HepG2 (cell line): ENCODE data around the gene CD4. TPM values are rescaled to one million over a fixed set of nuclear protein-coding genes. Genes with fewer than 3 reads are reported as not detected.

Source experiments
- AGO2 ChIP-seq: fragments of 200-400 bp; formaldehyde crosslinking; optimal IDR thresholded peaks from 2 replicates; pipeline ENCODE3; 2017; ENCODE audit warnings: mild to moderate bottlenecking, low read depth, low read length, moderate library complexity
- AKAP8 ChIP-seq: sonication (generic); formaldehyde crosslinking; IDR thresholded peaks from 2 replicates; pipeline ENCODE4 v1.5.1; 2020; ENCODE audit warnings: mild to moderate bottlenecking, missing genetic modification reagents
- ARHGAP35 ChIP-seq: sonication (generic); formaldehyde crosslinking; IDR thresholded peaks from 2 replicates; pipeline ENCODE4 v1.9.0; 2022; ENCODE audit warnings: mild to moderate bottlenecking, inconsistent platforms, moderate library complexity, missing genetic modification reagents, borderline replicate concordance
- BCL3 ChIP-seq: sonication (generic); formaldehyde crosslinking; IDR thresholded peaks from 2 replicates; pipeline ENCODE4 v1.5.1; 2020; ENCODE audit warnings: mild to moderate bottlenecking, missing genetic modification reagents, moderate library complexity
- BORCS8-MEF2B ChIP-seq: sonication (generic); formaldehyde crosslinking; IDR thresholded peaks from 2 replicates; pipeline ENCODE4 v1.8.0; 2022; ENCODE audit warnings: mild to moderate bottlenecking, missing genetic modification reagents
- CERS6 ChIP-seq: sonication (generic); formaldehyde crosslinking; IDR thresholded peaks from 2 replicates; pipeline ENCODE4 v1.5.0; 2020; ENCODE audit warnings: missing genetic modification reagents
- CHD2 ChIP-seq: IDR thresholded peaks from 2 replicates; pipeline ENCODE4 v1.6.1; 2011; ENCODE audit warnings: low read depth, low read length, improper control_type of control experiment
- ELF4 ChIP-seq: sonication (generic); formaldehyde crosslinking; IDR thresholded peaks from 2 replicates; pipeline ENCODE4 v1.5.0; 2020; ENCODE audit warnings: missing genetic modification reagents, mild to moderate bottlenecking, moderate library complexity, borderline replicate concordance
- PHB2 ChIP-seq: fragments of 450-650 bp; IDR thresholded peaks from 2 replicates; pipeline ENCODE4 v1.6.1; 2018; ENCODE audit not compliant: partially characterized antibody
- PHF5A ChIP-seq: IDR thresholded peaks from one replicate; pipeline ENCODE4 v1.6.1; 2018; ENCODE audit warnings: low read depth, missing genetic modification reagents; ENCODE audit not compliant: unreplicated experiment
- SP4 ChIP-seq: sonication (generic); formaldehyde crosslinking; IDR thresholded peaks from 2 replicates; pipeline ENCODE4 v1.8.1; 2023; ENCODE audit warnings: mild to moderate bottlenecking, missing genetic modification reagents
- ZFP37 ChIP-seq: sonication (generic); formaldehyde crosslinking; IDR thresholded peaks from 2 replicates; pipeline ENCODE4 v1.4.0; 2020; ENCODE audit warnings: missing genetic modification reagents, borderline replicate concordance
- ZNF138 ChIP-seq: sonication (generic); formaldehyde crosslinking; IDR thresholded peaks from 2 replicates; pipeline ENCODE4 v1.5.0; 2020; ENCODE audit warnings: mild to moderate bottlenecking, low read depth, missing genetic modification reagents
- ZNF274 ChIP-seq: sonication (generic); formaldehyde crosslinking; IDR thresholded peaks from 2 replicates; pipeline ENCODE4 v1.5.1; 2020; ENCODE audit warnings: mild to moderate bottlenecking, missing genetic modification reagents
- ZNF446 ChIP-seq: sonication (generic); formaldehyde crosslinking; IDR thresholded peaks from 2 replicates; pipeline ENCODE4 v1.5.0; 2020; ENCODE audit warnings: mild to moderate bottlenecking, missing genetic modification reagents
- ZNF501 ChIP-seq: sonication (generic); formaldehyde crosslinking; IDR thresholded peaks from 2 replicates; pipeline ENCODE4 v1.5.1; 2020; ENCODE audit warnings: mild to moderate bottlenecking, moderate library complexity, missing genetic modification reagents
- ZNF720 ChIP-seq: sonication (generic); formaldehyde crosslinking; IDR thresholded peaks from 2 replicates; pipeline ENCODE4 v1.4.0; 2020; ENCODE audit warnings: missing genetic modification reagents
- ZNF790 ChIP-seq: sonication (generic); formaldehyde crosslinking; IDR thresholded peaks from 2 replicates; pipeline ENCODE4 v1.8.0; 2022; ENCODE audit warnings: missing genetic modification reagents, mild to moderate bottlenecking, borderline replicate concordance
- ZSCAN31 ChIP-seq: sonication (generic); formaldehyde crosslinking; IDR thresholded peaks from 2 replicates; pipeline ENCODE4 v1.5.0; 2020; ENCODE audit warnings: low read depth, mild to moderate bottlenecking, missing genetic modification reagents
- polyA plus RNA-seq, 8 experiments: library from polyadenylated mRNA; depleted of rRNA in 3 of 8; stranded (reverse) in 7 of 8; unstranded in 1 of 8; fragments of >200 nt; fragmentation: Illumina TruSeq in 4 of 8; extraction: Trizol in 4 of 8; gene quantifications; 2 replicates each; pipeline versions ENCODE4 v1.2.1 to v1.2.3, GENCODE V29; 2011 to 2016; ENCODE audit warnings: low read depth in 4 of 8, missing spikeins in 1 of 8, mixed read lengths in 1 of 8; ENCODE audit not compliant: insufficient read depth in 1 of 8
- total RNA-seq, 5 experiments: library from RNA; depleted of rRNA; stranded (reverse); fragments of >200 nt; fragmentation: Illumina TruSeq; extraction: Trizol; gene quantifications; 2 replicates each; pipeline ENCODE4 v1.2.3, GENCODE V29; 2016; ENCODE audit warnings: low read depth in 1 of 5
- TF ChIP-seq, protein P1 (sequence below): sonication (generic); formaldehyde crosslinking; conservative IDR thresholded peaks from 2 replicates; pipeline ENCODE4 v1.4.0; 2020; ENCODE audit warnings: missing genetic modification reagents
- TF ChIP-seq, protein P2 (sequence below): sonication (generic); formaldehyde crosslinking; IDR thresholded peaks from 2 replicates; pipeline ENCODE4 v1.5.1; 2020; ENCODE audit warnings: missing genetic modification reagents, mild to moderate bottlenecking, borderline replicate concordance
- TF ChIP-seq, protein P3 (sequence below): sonication (generic); formaldehyde crosslinking; IDR thresholded peaks from 2 replicates; pipeline ENCODE4 v1.5.1; 2020; ENCODE audit warnings: missing genetic modification reagents, mild to moderate bottlenecking, borderline replicate concordance
- TF ChIP-seq, protein P4 (sequence below): sonication (generic); formaldehyde crosslinking; IDR thresholded peaks from 2 replicates; pipeline ENCODE4 v1.5.0; 2020; ENCODE audit warnings: mild to moderate bottlenecking, low read depth, missing genetic modification reagents, borderline replicate concordance

Gene CD4
- total and polyA plus RNA-seq, 2 of the 13 experiments (the other 11 are each of a cell fraction or from before 2014, with no cell fraction given), result 0.07 to 0.95 TPM

DNA sequence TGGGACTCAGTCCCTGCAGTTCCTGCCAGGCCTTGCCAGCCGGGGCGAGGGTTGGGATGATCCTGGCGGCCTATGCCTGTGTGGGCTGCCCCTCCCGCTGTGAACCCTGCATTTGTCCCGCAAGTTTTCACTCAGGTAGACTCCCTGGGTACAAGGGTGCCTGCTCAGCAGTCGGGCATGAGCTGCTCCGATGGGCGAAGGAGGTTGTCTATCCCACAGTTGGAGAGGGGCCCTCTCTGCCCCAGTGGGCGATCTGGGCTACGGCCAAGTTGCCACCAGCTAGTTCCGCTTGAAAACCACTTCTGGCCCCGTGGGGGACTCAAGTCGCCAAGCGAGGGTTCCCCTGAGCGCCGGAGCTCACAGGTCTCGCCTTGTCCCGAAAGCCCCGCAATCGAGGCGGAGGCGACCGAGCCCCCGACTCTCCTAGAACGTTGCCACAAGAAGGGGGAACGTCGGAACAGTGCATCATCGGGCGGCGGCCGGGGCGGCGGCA is 77.6 kb downstream of the CD4 start (continued):
- TF ChIP-seq ZNF446 (CRISPR knock-in tag) (no peak), AGO2 (peak; percentile 44), ARHGAP35 (no peak), ZSCAN31 (CRISPR knock-in tag) (no peak), BORCS8-MEF2B (CRISPR knock-in tag) (no peak; the same call in 1 of the 2 replicates), AKAP8 (CRISPR knock-in tag) (no peak), CHD2 (no peak), BCL3 (CRISPR knock-in tag) (no peak), SP4 (no peak), ZNF274 (CRISPR knock-in tag) (no peak), ZFP37 (CRISPR knock-in tag) (no peak), ZNF138 (no peak), ZNF720 (CRISPR knock-in tag) (no peak), CERS6 (CRISPR knock-in tag) (no peak), ZNF501 (CRISPR knock-in tag) (no peak), ZNF790 (CRISPR knock-in tag) (no peak), ELF4 (CRISPR knock-in tag) (no peak), PHB2 (no peak), PHF5A (no peak)
- TF ChIP-seq, protein P1, sequence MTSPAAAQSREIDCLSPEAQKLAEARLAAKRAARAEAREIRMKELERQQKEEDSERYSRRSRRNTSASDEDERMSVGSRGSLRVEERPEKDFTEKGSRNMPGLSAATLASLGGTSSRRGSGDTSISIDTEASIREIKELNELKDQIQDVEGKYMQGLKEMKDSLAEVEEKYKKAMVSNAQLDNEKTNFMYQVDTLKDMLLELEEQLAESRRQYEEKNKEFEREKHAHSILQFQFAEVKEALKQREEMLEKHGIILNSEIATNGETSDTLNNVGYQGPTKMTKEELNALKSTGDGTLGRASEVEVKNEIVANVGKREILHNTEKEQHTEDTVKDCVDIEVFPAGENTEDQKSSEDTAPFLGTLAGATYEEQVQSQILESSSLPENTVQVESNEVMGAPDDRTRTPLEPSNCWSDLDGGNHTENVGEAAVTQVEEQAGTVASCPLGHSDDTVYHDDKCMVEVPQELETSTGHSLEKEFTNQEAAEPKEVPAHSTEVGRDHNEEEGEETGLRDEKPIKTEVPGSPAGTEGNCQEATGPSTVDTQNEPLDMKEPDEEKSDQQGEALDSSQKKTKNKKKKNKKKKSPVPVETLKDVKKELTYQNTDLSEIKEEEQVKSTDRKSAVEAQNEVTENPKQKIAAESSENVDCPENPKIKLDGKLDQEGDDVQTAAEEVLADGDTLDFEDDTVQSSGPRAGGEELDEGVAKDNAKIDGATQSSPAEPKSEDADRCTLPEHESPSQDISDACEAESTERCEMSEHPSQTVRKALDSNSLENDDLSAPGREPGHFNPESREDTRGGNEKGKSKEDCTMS (CRISPR knock-in tag), result no peak
- TF ChIP-seq, protein P2, sequence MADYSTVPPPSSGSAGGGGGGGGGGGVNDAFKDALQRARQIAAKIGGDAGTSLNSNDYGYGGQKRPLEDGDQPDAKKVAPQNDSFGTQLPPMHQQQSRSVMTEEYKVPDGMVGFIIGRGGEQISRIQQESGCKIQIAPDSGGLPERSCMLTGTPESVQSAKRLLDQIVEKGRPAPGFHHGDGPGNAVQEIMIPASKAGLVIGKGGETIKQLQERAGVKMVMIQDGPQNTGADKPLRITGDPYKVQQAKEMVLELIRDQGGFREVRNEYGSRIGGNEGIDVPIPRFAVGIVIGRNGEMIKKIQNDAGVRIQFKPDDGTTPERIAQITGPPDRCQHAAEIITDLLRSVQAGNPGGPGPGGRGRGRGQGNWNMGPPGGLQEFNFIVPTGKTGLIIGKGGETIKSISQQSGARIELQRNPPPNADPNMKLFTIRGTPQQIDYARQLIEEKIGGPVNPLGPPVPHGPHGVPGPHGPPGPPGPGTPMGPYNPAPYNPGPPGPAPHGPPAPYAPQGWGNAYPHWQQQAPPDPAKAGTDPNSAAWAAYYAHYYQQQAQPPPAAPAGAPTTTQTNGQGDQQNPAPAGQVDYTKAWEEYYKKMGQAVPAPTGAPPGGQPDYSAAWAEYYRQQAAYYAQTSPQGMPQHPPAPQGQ, result no peak
- TF ChIP-seq, protein P3, sequence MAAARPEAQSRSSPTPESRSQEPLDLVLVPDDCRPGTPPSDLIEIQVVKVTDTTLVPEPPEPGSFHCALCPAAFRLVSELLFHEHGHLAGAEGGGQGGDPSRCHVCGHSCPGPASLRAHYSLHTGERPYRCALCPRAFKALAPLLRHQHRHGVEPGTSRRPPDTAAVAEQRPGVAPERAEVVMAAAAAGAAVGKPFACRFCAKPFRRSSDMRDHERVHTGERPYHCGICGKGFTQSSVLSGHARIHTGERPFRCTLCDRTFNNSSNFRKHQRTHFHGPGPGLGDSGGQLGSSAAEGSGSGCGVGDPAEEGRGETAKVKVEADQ (CRISPR knock-in tag), result 0 out of 2 replicates have a peak, but pooled peaks have one; percentile 5
- TF ChIP-seq, protein P4, sequence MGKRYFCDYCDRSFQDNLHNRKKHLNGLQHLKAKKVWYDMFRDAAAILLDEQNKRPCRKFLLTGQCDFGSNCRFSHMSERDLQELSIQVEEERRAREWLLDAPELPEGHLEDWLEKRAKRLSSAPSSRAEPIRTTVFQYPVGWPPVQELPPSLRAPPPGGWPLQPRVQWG (CRISPR knock-in tag), result no peak
